Measurements from ENCODE around the gene SH3GL2. TPM values are rescaled to one million over a fixed set of nuclear protein-coding genes. Genes with fewer than 3 reads are reported as not detected.

Gene SH3GL2
- total RNA-seq, 3 donors from 2014 or later (not counting 1 experiment from before 2014, with no cell fraction given) = not detected

GRCh38 chr9:17731308-17731707, 152.4 kb downstream of the SH3GL2 start:
- intact Hi-C loops (cut with micrococcal nuclease) = no loop called here
- Histone ChIP-seq H3K27me3 (ENCODE audit: control insufficient read depth, insufficient read depth, low read length) (no peaks in the 10 kb centered on the region), H3K36me3 (ENCODE audit: control insufficient read depth, insufficient read depth, low read length) (no peaks in the 10 kb centered on the region), H3K4me1 (ENCODE audit: control insufficient read depth, insufficient read depth, low read length) (no peaks in the 10 kb centered on the region), H3K27ac (ENCODE audit: low read length) (no peak overlapping the region), H3K4me3 (ENCODE audit: low read length) (no peak overlapping the region), H3K9me3 (ENCODE audit: control insufficient read depth, insufficient read depth, low read length) (no peaks in the 10 kb centered on the region)
- H3K27me3 Mint-ChIP-seq (ENCODE audit: low read depth in 2 of 2) = no peaks in the 10 kb centered on the region
- no peak overlapping the region for H3K27ac Mint-ChIP-seq
- H3K4me3 Mint-ChIP-seq = no peak overlapping the region
- peaks cover 10 to 29% of the 10 kb centered on the region in 2 donors for H3K9me3 Mint-ChIP-seq
- no peak for TF ChIP-seq CTCF (IDR thresholded peaks at IDR 0.05)
- DNase-seq (no peak), ATAC-seq (no peak)
- H3K4me1 Mint-ChIP-seq = no peaks in the 10 kb centered on the region
- WGBS (ENCODE audit: insufficient coverage) = 83% methylated on average over 4 of the region's 4 CpGs
- no peaks in the 10 kb centered on the region for H3K36me3 Mint-ChIP-seq

GRCh38 chr9:17734674-17735073, 155.8 kb downstream of the SH3GL2 start:
- Mint-ChIP-seq H3K4me3 (no peak overlapping the region), H3K27me3 (ENCODE audit: low read depth in 2 of 2) (no peaks in the 10 kb centered on the region), H3K4me1 (no peaks in the 10 kb centered on the region), H3K27ac (no peak overlapping the region), H3K36me3 (no peaks in the 10 kb centered on the region), H3K9me3 (peaks cover 10 to 29% of the 10 kb centered on the region in 2 donors)
- DNase-seq (no peak), ATAC-seq (no peak)
- no peak for TF ChIP-seq CTCF (IDR thresholded peaks at IDR 0.05)
- H3K36me3 ChIP-seq (ENCODE audit: control insufficient read depth, insufficient read depth, low read length) = no peaks in the 10 kb centered on the region
- no peaks in the 10 kb centered on the region for H3K9me3 ChIP-seq (ENCODE audit: control insufficient read depth, insufficient read depth, low read length)
- no peak overlapping the region for H3K27ac ChIP-seq (ENCODE audit: low read length)
- no peaks in the 10 kb centered on the region for H3K4me1 ChIP-seq (ENCODE audit: control insufficient read depth, insufficient read depth, low read length)
- 96% methylated on average over 1 of the region's 2 CpGs for WGBS (ENCODE audit: insufficient coverage)
- intact Hi-C loops (cut with micrococcal nuclease) = no loop called here
- H3K4me3 ChIP-seq (ENCODE audit: low read length) = no peak overlapping the region
- no peaks in the 10 kb centered on the region for H3K27me3 ChIP-seq (ENCODE audit: control insufficient read depth, insufficient read depth, low read length)

GRCh38 chr9:17735859-17736258, 157.0 kb downstream of the SH3GL2 start:
- H3K4me1 Mint-ChIP-seq = no peaks in the 10 kb centered on the region
- Histone ChIP-seq H3K27ac (ENCODE audit: low read length) (no peak overlapping the region), H3K36me3 (ENCODE audit: control insufficient read depth, insufficient read depth, low read length) (no peaks in the 10 kb centered on the region), H3K4me1 (ENCODE audit: control insufficient read depth, insufficient read depth, low read length) (no peaks in the 10 kb centered on the region), H3K4me3 (ENCODE audit: low read length) (no peak overlapping the region), H3K9me3 (ENCODE audit: control insufficient read depth, insufficient read depth, low read length) (no peaks in the 10 kb centered on the region), H3K27me3 (ENCODE audit: control insufficient read depth, insufficient read depth, low read length) (no peaks in the 10 kb centered on the region)
- TF ChIP-seq CTCF (IDR thresholded peaks at IDR 0.05) = no peak
- intact Hi-C loops (cut with micrococcal nuclease) = no loop called here
- H3K36me3 Mint-ChIP-seq = no peaks in the 10 kb centered on the region
- ATAC-seq = no peak
- H3K27me3 Mint-ChIP-seq (ENCODE audit: low read depth in 2 of 2) = no peaks in the 10 kb centered on the region
- H3K4me3 Mint-ChIP-seq = no peak overlapping the region
- WGBS (ENCODE audit: insufficient coverage) = 91% methylated on average over 3 of the region's 3 CpGs
- H3K9me3 Mint-ChIP-seq = peaks cover 9 to 19% of the 10 kb centered on the region in 2 donors
- no peak for DNase-seq
- H3K27ac Mint-ChIP-seq = no peak overlapping the region

GRCh38 chr9:17739022-17739421, 160.2 kb downstream of the SH3GL2 start:
- Mint-ChIP-seq H3K4me3 (no peak overlapping the region), H3K9me3 (peaks cover 13 to 18% of the 10 kb centered on the region in 2 donors), H3K36me3 (no peaks in the 10 kb centered on the region), H3K4me1 (no peaks in the 10 kb centered on the region), H3K27ac (no peak overlapping the region), H3K27me3 (ENCODE audit: low read depth in 2 of 2) (no peaks in the 10 kb centered on the region)
- DNase-seq (no peak), ATAC-seq (no peak)
- 100% methylated on average over 1 of the region's 2 CpGs for WGBS (ENCODE audit: insufficient coverage)
- H3K4me1 ChIP-seq (ENCODE audit: control insufficient read depth, insufficient read depth, low read length) = no peaks in the 10 kb centered on the region
- no peak for TF ChIP-seq CTCF (IDR thresholded peaks at IDR 0.05)
- no peaks in the 10 kb centered on the region for H3K9me3 ChIP-seq (ENCODE audit: control insufficient read depth, insufficient read depth, low read length)
- no peaks in the 10 kb centered on the region for H3K27me3 ChIP-seq (ENCODE audit: control insufficient read depth, insufficient read depth, low read length)
- H3K4me3 ChIP-seq (ENCODE audit: low read length) = no peak overlapping the region
- intact Hi-C loops (cut with micrococcal nuclease) = no loop called here
- no peaks in the 10 kb centered on the region for H3K36me3 ChIP-seq (ENCODE audit: control insufficient read depth, insufficient read depth, low read length)
- H3K27ac ChIP-seq (ENCODE audit: low read length) = no peak overlapping the region

All from natural killer cell (primary cell).